Measurements from ENCODE around the gene TBC1D4. TPM values are rescaled to one million over a fixed set of nuclear protein-coding genes. Genes with fewer than 3 reads are reported as not detected.

Gene TBC1D4
- total RNA-seq, 4 donors from 2014 or later = 49.9 to 279 (median 211) TPM

- TF ChIP-seq POLR2A (IDR thresholded peaks at IDR 0.05) = no peak
- no peak for TF ChIP-seq CTCF (IDR thresholded peaks at IDR 0.05 in 4 of 5, conservative IDR thresholded peaks at IDR 0.05 in 1 of 5)
- no peak overlapping the region for H3K4me3 ChIP-seq
- no peaks in the 10 kb centered on the region for H3K36me3 ChIP-seq
- H3K9me3 ChIP-seq = no peaks in the 10 kb centered on the region
- H3K27ac ChIP-seq = no peak overlapping the region
- intact Hi-C loops (cut with DNase I; ENCODE audit: low total_unique reads) (no loop called here), in situ Hi-C loops (cut with MboI; ENCODE audit: low sequenced_read_pairs in 4 of 4) (no loop called here)
- no peaks in the 10 kb centered on the region for H3K27me3 ChIP-seq
- DNase-seq (no peak), ATAC-seq (no peak)
- H3K4me1 ChIP-seq = no peaks in the 10 kb centered on the region
These were observed 245.2 kb downstream of the TBC1D4 start for GRCh38 chr13:75236774-75237173.

Other genes with a start within 250 kb of the TBC1D4 start
- 10 to 100 TPM; 17.0 to 29.4 (median 20.4) TPM for gene COMMD6, start 55.7 kb upstream of the TBC1D4 start, total RNA-seq
- 10 to 100 TPM; 40.2 to 67.5 (median 44.2) TPM for gene UCHL3, start 67.6 kb upstream of the TBC1D4 start, total RNA-seq
- gene LMO7, start 154.2 kb upstream of the TBC1D4 start, total RNA-seq = 100 to 1,000 TPM in 2 of 4 donors, 10 to 100 TPM in 2; 68.3 to 134 (median 95.9) TPM